ENCODE data around the gene PSMB11.

DNA sequence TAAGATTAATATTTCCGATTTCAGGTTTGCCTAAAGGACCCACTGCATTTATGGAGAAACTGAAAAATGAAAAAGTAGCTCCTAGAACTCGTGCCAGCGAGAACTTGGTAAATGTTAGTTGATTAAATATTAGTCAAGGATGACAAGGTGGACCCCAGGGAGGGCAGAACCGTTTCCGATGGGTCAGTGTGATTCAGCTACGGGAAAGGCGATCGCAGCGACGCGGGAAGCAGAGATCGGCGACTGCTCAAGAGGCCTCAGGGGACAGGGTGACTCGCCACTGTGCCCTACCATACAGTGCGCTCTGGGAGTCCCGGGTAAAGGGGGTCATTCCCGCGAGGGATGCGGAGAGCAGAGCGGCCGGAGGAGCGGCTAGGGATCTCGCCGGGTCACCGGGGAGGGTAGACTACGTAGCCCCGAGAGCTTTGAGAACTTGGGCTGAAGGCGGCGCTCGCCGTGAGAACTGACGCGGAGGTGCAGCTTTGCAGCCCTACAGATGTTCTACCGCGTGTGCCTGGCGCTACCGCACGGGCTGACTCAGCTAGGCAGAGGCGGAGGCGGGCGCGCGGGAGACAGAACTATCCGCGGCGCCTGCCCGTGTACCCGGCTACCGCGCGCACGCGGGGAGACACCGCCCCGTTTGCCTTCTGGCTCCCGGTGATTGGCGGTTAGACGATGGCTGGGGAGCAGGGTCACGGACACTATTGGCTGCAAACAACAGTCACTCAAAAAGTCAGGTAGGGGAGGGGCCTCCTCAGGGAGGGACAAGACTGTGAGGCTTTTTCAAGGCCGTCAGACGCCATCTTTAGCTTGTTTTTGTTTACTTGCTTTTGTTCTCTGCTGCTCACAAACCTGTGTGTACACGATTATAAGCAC, 35.2 kb upstream of the PSMB11 start:
- TF ChIP-seq GATA2 (IDR thresholded peaks at IDR 0.05; ENCODE audit: low read depth, low read length) (no peak), GATA3 (IDR thresholded peaks at IDR 0.05; ENCODE audit: low read depth, low read length) (no peak)

Measured in SH-SY5Y (cell line).